HCT116 (cell line): ENCODE data around the gene SNHG17. TPM values are rescaled to one million over a fixed set of nuclear protein-coding genes. Genes with fewer than 3 reads are reported as not detected.
A peak's percentile ranks its signal among the peaks of the same experiment; 100 is the strongest.

Experiments
- ATAC-seq: fragments of 200-7000 bp; cut with Tn5 transposase; 2 replicates; pipeline ENCODE4 v1.9.1; 2020; ENCODE audit warnings: mild to moderate bottlenecking, moderate library complexity
- BruUV-seq: library from RNA; stranded (reverse); fragments of 400-500 nt; replicated peaks from 2 replicates; lab custom pipeline; 2021; lab: Mats Ljungman, UMichigan
- CTCF ChIA-PET: fragments of 300-600 bp; sonication (Branson Sonifier 250); formaldehyde crosslinking; loops from one replicate; lab custom pipeline; 2021; ENCODE audit warnings: antibody characterized with exemption; lab: Charles Lee
- POLR2A ChIA-PET: fragments of 300-600, 350-600 bp; sonication (Branson Sonifier 250); formaldehyde crosslinking; loops from one replicate; lab custom pipeline; 2021; ENCODE audit warnings: antibody characterized with exemption; lab: Charles Lee
- RAD21 ChIA-PET, 2 experiments: fragments of 300-600 bp; sonication (Branson Sonifier 250); formaldehyde crosslinking; loops; one replicate each; lab custom pipeline; 2023; ENCODE audit warnings: low total read pairs in 2 of 2; ENCODE audit not compliant: uncharacterized antibody in 2 of 2, unreplicated experiment in 2 of 2, low non-redundant PET in 1 of 2; lab: Charles Lee
- DNase-seq: peaks from one replicate; pipeline ENCODE4 v3.0.0-alpha.2; 2010; ENCODE audit warnings: low read depth, low spot score
- H2AFZ ChIP-seq: fragments of 200-600 bp; shearing (Covaris generic), sonication (generic); 2 replicates; pipeline ENCODE4 v1.6.1; 2017; ENCODE audit warnings: low read depth, mixed run types, mixed read lengths, antibody characterized with exemption, low read length; ENCODE audit not compliant: poor library complexity, severe bottlenecking
- H3K27ac ChIP-seq: 2 replicates; pipeline ENCODE4 v1.5.1; 2012; ENCODE audit warnings: low read depth, low read length
- H3K27me3 ChIP-seq: fragments of 200-600 bp; sonication (generic); 2 replicates; pipeline ENCODE4 v1.6.1; 2016; ENCODE audit warnings: mixed run types, low read length, mixed read lengths; ENCODE audit not compliant: insufficient read depth
- H3K36me3 ChIP-seq, 2 experiments: fragments of 200-500 bp in 1 of 2; fragments of 200-600 bp in 1 of 2; sonication (Bioruptor generic) in 1 of 2; sonication (generic) in 1 of 2; 2 replicates each; pipeline versions ENCODE4 v1.5.1 to v1.6.1; 2014 to 2016; ENCODE audit warnings: low read length in 2 of 2, inconsistent platforms in 1 of 2, mixed read lengths in 1 of 2, mixed run types in 1 of 2; ENCODE audit not compliant: insufficient read depth in 2 of 2, control insufficient read depth in 1 of 2
- H3K4me1 ChIP-seq, 2 experiments: fragments of 200-600 bp in 1 of 2; sonication (generic) in 1 of 2; 2 replicates each; pipeline versions ENCODE4 v1.5.1 to v1.6.1; 2012 to 2017; ENCODE audit warnings: low read length in 2 of 2, inconsistent platforms in 1 of 2, mild to moderate bottlenecking in 1 of 2, mixed read lengths in 1 of 2, mixed run types in 1 of 2, moderate library complexity in 1 of 2; ENCODE audit not compliant: insufficient read depth in 2 of 2, control insufficient read depth in 1 of 2
- H3K4me2 ChIP-seq: fragments of 200-600 bp; sonication (generic); 2 replicates; pipeline ENCODE4 v1.6.1; 2017; ENCODE audit warnings: mixed run types, low read length, mixed read lengths
- H3K4me3 ChIP-seq, 2 experiments: fragments of 200-600 bp in 1 of 2; sonication (generic) in 1 of 2; replicated peaks in 1 of 2; 2 replicates each; pipeline ENCODE4 v1.5.1; 2011 to 2016; ENCODE audit warnings: low read length in 2 of 2, control low read depth in 1 of 2, low read depth in 1 of 2, mild to moderate bottlenecking in 1 of 2, mixed read lengths in 1 of 2, mixed run types in 1 of 2
- H3K79me2 ChIP-seq: fragments of 200-600 bp; sonication (generic); 2 replicates; pipeline ENCODE4 v1.6.1; 2017; ENCODE audit warnings: mild to moderate bottlenecking, mixed run types, low read length, moderate library complexity, mixed read lengths; ENCODE audit not compliant: insufficient read depth
- H3K9ac ChIP-seq: fragments of 200-600 bp; sonication (generic); 2 replicates; pipeline ENCODE4 v1.6.1; 2016; ENCODE audit warnings: low read length, mixed read lengths
- H3K9me2 ChIP-seq: fragments of 200-600 bp; sonication (generic), shearing (Covaris generic); 2 replicates; pipeline ENCODE4 v1.6.1; 2017; ENCODE audit warnings: mixed run types, mild to moderate bottlenecking, moderate library complexity; ENCODE audit not compliant: insufficient read depth
- H3K9me3 ChIP-seq, 2 experiments: fragments of 200-500 bp in 1 of 2; fragments of 200-600 bp in 1 of 2; sonication (Bioruptor generic) in 1 of 2; sonication (generic) in 1 of 2; 2 replicates each; pipeline ENCODE4 v1.6.1; 2014 to 2017; ENCODE audit warnings: low read length in 2 of 2, mixed read lengths in 2 of 2, inconsistent platforms in 1 of 2, low read depth in 1 of 2, mild to moderate bottlenecking in 1 of 2, mixed run types in 1 of 2, moderate library complexity in 1 of 2; ENCODE audit not compliant: control insufficient read depth in 1 of 2, insufficient read depth in 1 of 2
- H4K20me1 ChIP-seq: fragments of 200-600 bp; sonication (generic), shearing (Covaris generic); 2 replicates; pipeline ENCODE4 v1.6.1; 2017; ENCODE audit warnings: mixed run types, mild to moderate bottlenecking, moderate library complexity; ENCODE audit not compliant: insufficient read depth
- CBX3 ChIP-seq: IDR thresholded peaks from 2 replicates; pipeline ENCODE4 v1.6.1; 2012; ENCODE audit warnings: low read depth
- CEBPB ChIP-seq: IDR thresholded peaks from 2 replicates; pipeline ENCODE4 v1.6.1; 2012; ENCODE audit warnings: low read depth
- CTCF ChIP-seq, 3 experiments: fragments of 200-600 bp in 1 of 3; sonication (generic) in 1 of 3; IDR thresholded peaks in 2 of 3; conservative IDR thresholded peaks in 1 of 3; 2 replicates each; pipeline ENCODE4 v1.5.1; 2012 to 2017; ENCODE audit warnings: low read depth in 2 of 3, low read length in 2 of 3, antibody characterized with exemption in 1 of 3, borderline replicate concordance in 1 of 3, control low read depth in 1 of 3, mild to moderate bottlenecking in 1 of 3, mixed read lengths in 1 of 3, mixed run types in 1 of 3, moderate library complexity in 1 of 3; ENCODE audit not compliant: insufficient read depth in 1 of 3
- EGR1 ChIP-seq: IDR thresholded peaks from 2 replicates; pipeline ENCODE4 v1.6.1; 2012; ENCODE audit warnings: low read depth
- EZH2 ChIP-seq: fragments of 200-600 bp; sonication (generic); IDR thresholded peaks from 2 replicates; pipeline ENCODE4 v1.6.1; 2017; ENCODE audit warnings: antibody characterized with exemption, mixed run types
- EZH2phosphoT487 ChIP-seq: fragments of 200-600 bp; IDR thresholded peaks from 2 replicates; pipeline ENCODE4 v1.6.1; 2018; ENCODE audit warnings: antibody characterized with exemption, borderline replicate concordance
- JUND ChIP-seq: IDR thresholded peaks from 2 replicates; pipeline ENCODE4 v1.6.1; 2012
- MAX ChIP-seq: IDR thresholded peaks from 2 replicates; pipeline ENCODE4 v1.6.1; 2012
- POLR2A ChIP-seq: IDR thresholded peaks from 2 replicates; pipeline ENCODE4 v1.7.0; 2011; ENCODE audit warnings: borderline replicate concordance; ENCODE audit not compliant: insufficient read depth, insufficient read length; ENCODE audit errors: extremely low read depth
- RAD21 ChIP-seq: IDR thresholded peaks from 2 replicates; pipeline ENCODE4 v1.6.1; 2012; ENCODE audit warnings: low read depth, mild to moderate bottlenecking
- REST ChIP-seq: IDR thresholded peaks from 2 replicates; pipeline ENCODE4 v1.6.1; 2012; ENCODE audit warnings: low read depth
- SIN3A ChIP-seq: IDR thresholded peaks from 2 replicates; pipeline ENCODE4 v1.6.1; 2012; ENCODE audit warnings: low read depth
- SP1 ChIP-seq: IDR thresholded peaks from 2 replicates; pipeline ENCODE4 v1.6.1; 2012; ENCODE audit warnings: low read depth
- SRF ChIP-seq: IDR thresholded peaks from 2 replicates; pipeline ENCODE4 v1.6.1; 2012; ENCODE audit warnings: low read depth
- YY1 ChIP-seq: IDR thresholded peaks from 2 replicates; pipeline ENCODE4 v1.6.1; 2011; ENCODE audit warnings: low read length, low read depth, moderate library complexity, mild to moderate bottlenecking; ENCODE audit not compliant: insufficient replicate concordance; ENCODE audit errors: extremely low read depth
- ZFX ChIP-seq: fragments of 450-650 bp; IDR thresholded peaks from 2 replicates; pipeline ENCODE4 v1.6.1; 2017
- intact Hi-C: fragments of 100-400 bp; cut with micrococcal nuclease; formaldehyde crosslinking; loops from 2 replicates; pipeline ENCODE4 v1.10.0; 2022
- total RNA-seq: library from RNA; stranded (reverse); gene quantifications from one replicate; pipeline ENCODE4 v1.2.1, GENCODE V29; 2021; ENCODE audit not compliant: unreplicated experiment

Gene SNHG17
- total RNA-seq, 1 experiment from 2014 or later = 65.7 TPM

GRCh38 chr20:38418509-38419204 lies 16.5 kb downstream of the SNHG17 start:
- Histone ChIP-seq H3K36me3 (peaks cover 36 to 63% of the 10 kb centered on the region in 2 experiments), H3K4me3 (no peak overlapping the region), H3K9me3 (no peaks in the 10 kb centered on the region), H3K9ac (no peak overlapping the region), H3K4me1 (no peaks in the 10 kb centered on the region), H3K27ac (no peak overlapping the region), H4K20me1 (peaks cover 26% of the 10 kb centered on the region; the same call in 1 of the 2 replicates), H2AFZ (no peak overlapping the region), H3K4me2 (no peak overlapping the region), H3K27me3 (no peaks in the 10 kb centered on the region), H3K9me2 (no peaks in the 10 kb centered on the region), H3K79me2 (peaks cover 24% of the 10 kb centered on the region)
- RAD21 ChIA-PET = no interaction called here
- intact Hi-C loops = no loop called here
- CTCF ChIA-PET = interaction anchor here (1.3 kb wide), 1 partner anchor 17 kb away, joined by 4 read pairs; the partner anchor contains the start of gene SNHG17
- no peak for TF ChIP-seq EZH2
- TF ChIP-seq ZFX = no peak
- TF ChIP-seq SIN3A = no peak
- no peak for TF ChIP-seq EZH2phosphoT487
- no peak for TF ChIP-seq MAX
- TF ChIP-seq CBX3 = no peak
- TF ChIP-seq EGR1 = no peak
- no peak for TF ChIP-seq JUND
- no peak for TF ChIP-seq CEBPB
- TF ChIP-seq SRF = no peak
- no peak for TF ChIP-seq RAD21
- TF ChIP-seq CTCF (IDR thresholded peaks at IDR 0.05 in 2 of 3, conservative IDR thresholded peaks at IDR 0.05 in 1 of 3; ENCODE audit: borderline replicate concordance in 1 of 3, insufficient read depth in 1 of 3, low read depth in 2 of 3, low read length in 2 of 3) = no peak
- TF ChIP-seq SP1 = no peak
- TF ChIP-seq REST = no peak
- no peak for TF ChIP-seq YY1
- no peak for TF ChIP-seq POLR2A
- DNase-seq = no peak
- POLR2A ChIA-PET = interaction anchor here (1.4 kb wide), 1 partner anchor 54 kb away, joined by 3 read pairs; the partner anchor contains the start of gene RALGAPB
- peak; percentile 42 for ATAC-seq
- no TSS peak for BruUV-seq
